OCI-M1 (cell line): ENCODE data around the gene SULT1A2.
"Not testable (repeated sequence)": the region's sequence is repeated elsewhere in the genome, so short reads cannot be mapped to it uniquely, and the experiment has no call there.

Source experiments
- DNase-seq: peaks from one replicate; lab custom pipeline; 2025; lab: John Stamatoyannopoulos, UW

SULT1A2 gene

DNA sequence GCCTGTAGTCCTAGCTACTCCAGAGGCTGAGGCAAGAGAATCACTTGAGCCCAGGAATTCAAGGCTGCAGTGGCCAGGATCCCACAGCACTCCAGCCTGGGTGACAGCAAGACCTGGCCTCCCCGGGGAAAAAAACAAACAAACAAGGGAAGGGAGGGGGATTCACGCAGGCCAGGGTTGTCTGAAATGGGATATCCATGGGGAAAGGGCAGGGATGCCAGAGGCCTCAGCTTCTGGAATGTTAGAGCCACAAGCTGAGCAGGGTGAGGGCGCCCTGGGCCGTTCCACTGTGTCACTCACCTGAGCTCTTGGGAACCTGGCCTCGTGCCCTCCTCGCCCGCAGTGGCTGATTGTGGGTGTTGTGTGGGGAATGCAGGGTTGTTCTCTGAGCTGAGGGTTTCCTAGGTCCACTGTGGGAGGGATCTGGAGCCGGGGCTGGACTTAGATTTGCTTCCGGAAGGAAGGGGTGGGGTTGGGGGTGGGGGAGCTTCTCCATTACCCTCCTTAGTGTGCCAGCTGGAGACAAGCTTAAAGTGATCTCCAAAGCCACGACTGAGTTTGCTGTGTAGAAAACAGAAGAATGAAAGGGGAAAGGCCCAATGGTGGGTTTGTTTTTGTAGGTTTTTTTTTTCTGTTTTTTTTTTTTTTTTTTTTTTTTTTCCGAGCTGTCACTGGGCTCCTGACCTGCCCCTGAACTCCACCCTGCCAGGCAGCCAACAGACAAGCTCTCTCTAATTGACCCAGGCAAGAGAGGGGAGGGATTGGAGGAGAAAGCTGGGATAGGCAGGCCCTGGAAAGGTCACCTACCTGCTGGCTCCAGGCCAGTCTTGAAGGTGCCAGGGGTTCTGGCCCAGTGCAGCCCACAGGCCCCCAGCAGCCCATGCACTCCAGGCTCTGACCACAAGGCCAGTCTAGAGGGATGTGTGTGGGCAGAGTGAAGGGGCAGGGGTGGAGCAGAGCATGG lies 13.1 kb upstream of the SULT1A2 start, which contains the start of gene SULT1A1:
TSS of gene SULT1A1 (minus strand) at position 414 of the 964 bp plus-strand sequence. CDS start 1,189 bp downstream, outside the sequence.
- DNase-seq, result no peak

DNA sequence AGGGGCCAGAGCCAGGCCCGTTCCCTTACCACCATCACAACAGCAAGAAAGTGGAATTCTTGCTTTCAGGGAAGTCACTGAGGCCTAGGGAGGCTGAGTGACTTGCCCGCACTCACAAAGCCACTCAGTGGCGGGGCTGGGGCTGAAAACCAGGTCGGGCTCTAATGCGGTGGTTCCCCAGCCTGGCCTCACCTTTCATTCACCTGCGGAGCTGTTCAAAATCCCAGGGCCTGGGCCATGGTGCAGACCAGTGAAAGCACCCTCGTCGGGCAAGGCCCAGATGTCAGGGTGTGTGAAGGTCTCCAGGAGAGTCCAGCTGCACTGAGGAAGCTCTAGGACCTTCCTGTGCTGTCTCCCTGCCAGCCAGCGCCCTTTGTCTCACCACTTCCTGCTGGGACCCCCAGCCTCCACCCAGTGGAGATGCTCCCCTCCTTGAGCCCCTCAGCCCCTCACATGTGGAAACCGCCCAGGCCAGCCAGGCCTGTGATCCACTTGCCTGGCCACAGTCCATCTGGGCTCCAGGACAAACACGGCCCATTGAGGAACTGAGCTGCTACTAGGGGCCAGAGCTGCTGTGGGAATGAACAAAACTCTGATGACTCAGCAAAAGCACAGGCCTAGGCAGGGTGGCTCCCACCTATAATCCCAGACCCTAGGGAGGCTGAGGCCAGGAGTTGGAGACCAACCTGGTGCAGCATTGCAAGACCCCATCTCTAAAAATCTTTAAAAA lies 12.2 kb upstream of the SULT1A2 start:
- DNase-seq, result not testable (repeated sequence)

DNA sequence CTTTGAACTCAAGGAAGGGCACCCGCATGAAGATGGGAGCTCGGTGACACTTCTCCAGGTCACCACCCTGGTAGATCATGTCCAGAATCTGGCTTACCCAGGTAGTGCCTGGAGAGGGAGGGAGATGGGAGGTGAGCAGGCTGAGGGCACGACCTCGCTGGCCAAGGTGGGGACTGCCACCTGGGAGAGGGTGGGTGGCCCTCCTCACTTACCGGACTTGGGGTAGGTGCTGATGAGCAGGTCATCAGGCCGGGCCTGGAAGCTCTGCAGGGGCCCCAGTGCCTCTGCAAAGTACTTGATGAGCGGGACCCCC lies 11.6 kb upstream of the SULT1A2 start:
- DNase-seq, result not testable (repeated sequence)

DNA sequence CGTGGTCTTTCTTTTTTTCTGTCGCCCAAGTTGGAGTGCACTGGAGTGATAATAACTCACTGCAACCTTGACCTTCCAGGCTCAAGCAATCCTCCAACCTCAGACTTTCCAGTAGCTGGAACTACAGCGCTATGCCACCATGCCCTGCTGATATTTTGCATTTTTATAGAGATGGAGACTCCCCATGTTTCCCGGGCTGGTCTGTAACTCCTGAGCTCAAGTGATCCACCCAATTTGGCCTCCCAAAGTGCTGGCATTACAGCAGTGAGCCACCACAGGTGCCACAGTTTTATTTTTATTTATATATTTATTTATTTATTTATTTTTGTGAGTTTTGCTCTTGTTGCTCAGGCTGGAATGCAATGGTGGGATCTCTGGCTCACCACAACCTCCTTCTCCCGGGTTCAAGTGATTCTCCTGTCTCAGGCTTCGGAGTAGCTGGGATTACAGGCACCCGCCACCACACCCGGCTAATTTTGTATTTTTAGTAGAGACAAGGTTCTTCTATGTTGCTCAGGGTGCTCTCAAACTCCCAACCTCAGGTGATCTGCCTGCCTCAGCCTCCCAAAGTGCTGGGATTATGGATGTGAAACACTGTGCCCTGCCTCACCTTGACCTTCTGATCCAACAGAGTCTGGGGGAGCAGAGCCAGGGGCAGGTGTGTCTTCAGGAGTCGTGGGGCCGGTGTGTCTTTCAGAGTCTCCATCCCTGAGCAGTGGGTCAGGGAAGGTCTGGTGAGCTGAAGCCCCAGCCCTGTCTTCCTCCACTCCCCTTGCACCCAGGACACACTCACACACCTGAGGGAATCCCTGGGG lies 11.0 kb upstream of the SULT1A2 start:
- not testable (repeated sequence) for DNase-seq

DNA sequence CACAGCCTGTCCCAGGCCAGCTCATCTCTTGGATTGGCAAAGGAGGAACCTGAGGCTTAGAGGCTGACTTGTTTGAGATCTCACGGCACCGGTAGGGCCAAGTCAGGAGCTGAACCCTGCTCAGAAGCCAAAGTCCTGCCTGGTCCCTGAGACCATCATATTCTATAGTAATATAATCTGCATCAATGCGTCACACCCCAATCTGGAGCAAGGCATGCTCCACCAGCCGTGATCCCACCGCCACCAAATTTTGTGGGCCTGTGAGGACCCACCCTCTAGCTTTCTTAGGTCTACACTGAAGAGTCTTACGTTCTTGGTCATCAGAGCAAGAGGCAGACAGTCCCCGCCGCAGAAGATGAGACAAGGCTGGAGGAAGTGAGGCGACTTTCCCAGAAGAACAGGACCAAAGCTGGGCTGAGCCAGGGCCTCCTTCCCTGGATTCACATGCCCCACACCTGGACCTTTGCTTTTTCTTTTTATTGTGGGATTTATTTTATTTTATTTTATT lies 10.3 kb upstream of the SULT1A2 start:
- DNase-seq, result no peak

DNA sequence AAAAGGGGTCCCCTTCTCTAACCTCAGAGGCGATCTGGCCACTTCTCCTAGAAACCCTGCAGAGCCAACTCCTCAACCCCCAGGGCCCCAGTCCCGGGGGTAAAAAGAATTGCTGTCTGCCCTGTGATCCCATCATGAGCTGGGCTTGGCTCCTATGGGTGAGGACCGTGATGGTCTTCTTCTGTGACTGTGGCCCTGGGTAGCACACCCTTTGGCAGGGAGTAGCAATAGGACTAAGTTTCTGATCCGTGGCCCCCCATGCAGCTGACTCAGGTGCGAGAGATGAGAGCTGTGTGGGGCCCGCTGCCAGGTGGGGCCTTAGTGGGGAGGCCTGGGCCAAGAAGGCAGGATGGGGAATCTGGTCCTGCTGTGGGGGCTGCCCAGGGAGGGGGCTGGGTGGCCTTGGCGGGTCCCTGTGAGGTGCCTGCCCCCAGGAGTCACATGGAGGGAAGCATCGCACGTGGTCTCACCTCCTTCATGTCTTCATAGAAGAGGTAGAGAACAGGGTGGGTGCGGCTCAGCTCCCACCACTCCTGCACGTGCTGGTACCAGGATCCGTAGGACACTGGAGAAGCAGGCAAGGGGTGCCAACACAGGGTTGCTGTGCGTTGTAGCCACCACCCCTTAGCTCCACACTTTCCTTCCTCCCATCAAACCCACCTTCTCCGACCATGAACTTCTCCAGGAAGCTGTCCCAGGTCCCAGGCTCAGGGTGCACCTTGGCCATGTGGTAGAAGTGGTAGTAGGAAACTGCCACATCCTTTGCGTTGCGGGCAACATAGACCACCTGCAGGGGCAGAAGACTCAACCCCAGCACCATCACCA lies 9.7 kb upstream of the SULT1A2 start:
- no peak for DNase-seq

DNA sequence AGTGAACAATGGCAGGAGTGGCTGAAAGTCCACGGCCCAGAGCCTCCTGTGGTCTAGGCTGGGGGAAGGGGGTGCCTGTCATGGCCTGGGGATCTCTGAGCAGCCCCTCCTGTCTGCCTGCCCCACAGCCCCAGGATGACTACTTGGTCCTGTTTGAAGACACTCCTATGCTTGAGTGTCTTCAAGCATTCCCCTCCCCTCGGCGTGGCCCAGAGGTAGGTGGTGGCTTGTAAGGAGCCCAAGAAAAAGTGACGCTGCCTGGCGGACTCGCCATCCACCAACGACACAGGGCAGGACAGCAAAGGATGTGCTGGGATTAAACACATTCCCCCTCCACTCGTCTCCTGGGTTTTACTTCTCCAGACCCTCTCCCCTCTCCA lies 7.3 kb upstream of the SULT1A2 start:
- no peak for DNase-seq

DNA sequence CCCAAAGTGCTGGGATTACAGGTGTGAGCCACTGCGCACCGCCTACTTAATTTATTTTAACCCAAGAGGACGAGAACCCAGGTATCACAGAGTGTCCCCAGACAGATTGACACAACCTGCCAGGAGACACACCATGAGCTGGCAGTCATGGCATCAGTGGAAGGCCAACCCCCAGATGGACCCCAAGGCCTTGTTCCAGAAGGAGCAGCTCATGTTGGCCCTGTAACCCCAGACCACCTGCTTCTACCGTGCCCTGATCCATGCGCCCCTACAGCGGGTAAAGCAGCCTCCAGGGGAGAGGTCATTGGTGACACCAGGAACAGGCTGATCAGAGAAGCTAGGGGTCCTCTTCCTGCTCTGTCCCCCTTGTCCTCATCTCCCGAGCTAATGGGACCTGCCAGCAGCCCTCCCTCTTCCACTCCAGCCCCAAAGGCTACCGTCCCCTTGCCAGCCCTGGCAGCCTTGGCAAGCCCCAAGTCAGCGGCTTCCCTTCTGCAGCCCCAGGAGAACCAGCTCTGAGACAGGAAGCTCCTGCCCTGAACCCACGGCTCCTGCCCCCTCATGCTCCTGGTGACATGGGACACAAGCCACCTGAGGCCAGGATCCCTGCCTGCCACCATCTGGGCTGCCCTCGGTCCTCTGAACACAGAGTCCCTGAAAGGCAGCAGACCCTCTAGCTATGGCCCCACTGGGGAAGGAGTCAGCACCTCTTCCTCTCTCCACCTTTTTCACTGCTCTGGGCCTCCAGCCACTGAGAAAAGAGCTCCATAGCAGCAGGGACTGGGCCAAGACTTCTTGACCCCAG lies 6.7 kb upstream of the SULT1A2 start:
- DNase-seq, result no peak

DNA sequence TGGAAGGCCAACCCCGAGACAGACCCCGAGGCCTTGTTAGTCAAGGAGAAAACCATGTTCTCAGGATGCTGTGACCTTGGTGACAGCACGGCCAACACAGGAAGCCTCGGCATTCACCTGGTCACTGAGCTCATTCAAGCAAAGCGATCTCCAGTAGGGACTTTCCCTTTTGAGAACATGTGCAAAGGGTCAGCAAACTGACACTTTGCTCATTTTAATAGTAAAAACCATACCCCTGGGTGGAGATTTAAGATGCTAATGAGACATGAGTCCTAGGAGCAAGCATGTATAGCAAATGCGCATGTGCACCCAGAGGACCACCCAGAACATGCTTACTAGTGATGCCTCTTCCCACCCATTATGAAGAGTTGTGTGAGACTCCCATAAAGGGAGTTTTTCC lies 5.7 kb upstream of the SULT1A2 start:
- no peak for DNase-seq

DNA sequence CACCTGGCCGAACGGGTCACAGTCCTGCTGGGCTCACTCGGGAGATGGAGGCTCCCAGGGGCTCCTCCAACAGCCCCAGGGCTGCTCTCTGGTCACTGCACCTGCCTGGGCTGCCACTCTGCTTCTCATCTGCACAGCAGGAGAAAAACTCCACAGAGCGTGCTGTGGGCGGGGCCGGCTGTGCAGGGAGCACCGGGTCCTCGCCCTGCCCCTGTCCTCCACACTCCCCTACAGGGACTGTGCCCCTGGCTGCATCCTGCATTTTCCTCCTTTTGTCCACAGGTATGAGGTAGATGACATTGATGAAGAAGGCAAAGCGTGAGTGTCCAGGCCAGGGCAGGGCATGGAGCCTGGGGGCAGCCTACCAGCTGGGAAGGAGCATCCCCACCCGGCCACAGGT lies 5.2 kb upstream of the SULT1A2 start:
- DNase-seq, result not testable (repeated sequence)

DNA sequence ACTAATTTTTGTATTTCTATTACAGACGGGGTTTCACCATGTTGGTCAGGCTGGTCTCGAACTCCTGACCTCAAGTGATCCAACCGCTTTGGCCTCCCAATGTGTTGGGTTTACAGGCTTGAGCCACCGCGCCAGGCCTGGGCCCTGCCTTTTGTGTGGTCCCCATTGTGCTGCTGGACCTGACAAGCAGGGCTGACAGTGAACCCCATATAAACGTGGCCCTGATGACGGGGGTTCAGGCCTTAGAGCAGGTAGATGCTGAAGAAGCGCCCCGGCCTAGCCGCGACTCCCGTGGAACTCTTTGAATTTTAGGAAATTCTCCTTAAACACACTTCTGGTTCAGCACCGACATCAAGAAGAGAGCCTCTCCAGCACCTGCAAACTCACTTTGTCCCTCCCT lies 4.7 kb upstream of the SULT1A2 start:
- DNase-seq, result not testable (repeated sequence)

DNA sequence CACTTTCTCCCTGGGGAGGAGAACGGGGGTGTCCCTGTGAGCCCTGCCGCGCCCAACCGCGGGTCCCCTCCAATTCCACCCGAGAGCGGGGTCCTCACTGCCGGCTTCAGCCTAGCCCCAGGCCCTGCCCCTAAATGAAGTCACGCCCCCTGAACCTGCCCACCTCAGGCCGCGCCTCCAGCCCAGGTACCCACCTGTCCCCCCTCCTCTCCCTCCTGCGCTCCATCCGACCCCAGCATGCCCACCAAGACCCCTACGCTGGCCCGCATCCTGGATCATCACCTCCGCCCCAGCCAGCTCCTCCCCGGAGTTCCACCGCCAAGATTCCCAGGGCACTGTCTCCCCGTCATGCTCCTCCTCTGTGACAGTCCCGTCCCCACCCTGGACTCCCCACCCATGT lies 4.1 kb upstream of the SULT1A2 start:
- not testable (repeated sequence) for DNase-seq

DNA sequence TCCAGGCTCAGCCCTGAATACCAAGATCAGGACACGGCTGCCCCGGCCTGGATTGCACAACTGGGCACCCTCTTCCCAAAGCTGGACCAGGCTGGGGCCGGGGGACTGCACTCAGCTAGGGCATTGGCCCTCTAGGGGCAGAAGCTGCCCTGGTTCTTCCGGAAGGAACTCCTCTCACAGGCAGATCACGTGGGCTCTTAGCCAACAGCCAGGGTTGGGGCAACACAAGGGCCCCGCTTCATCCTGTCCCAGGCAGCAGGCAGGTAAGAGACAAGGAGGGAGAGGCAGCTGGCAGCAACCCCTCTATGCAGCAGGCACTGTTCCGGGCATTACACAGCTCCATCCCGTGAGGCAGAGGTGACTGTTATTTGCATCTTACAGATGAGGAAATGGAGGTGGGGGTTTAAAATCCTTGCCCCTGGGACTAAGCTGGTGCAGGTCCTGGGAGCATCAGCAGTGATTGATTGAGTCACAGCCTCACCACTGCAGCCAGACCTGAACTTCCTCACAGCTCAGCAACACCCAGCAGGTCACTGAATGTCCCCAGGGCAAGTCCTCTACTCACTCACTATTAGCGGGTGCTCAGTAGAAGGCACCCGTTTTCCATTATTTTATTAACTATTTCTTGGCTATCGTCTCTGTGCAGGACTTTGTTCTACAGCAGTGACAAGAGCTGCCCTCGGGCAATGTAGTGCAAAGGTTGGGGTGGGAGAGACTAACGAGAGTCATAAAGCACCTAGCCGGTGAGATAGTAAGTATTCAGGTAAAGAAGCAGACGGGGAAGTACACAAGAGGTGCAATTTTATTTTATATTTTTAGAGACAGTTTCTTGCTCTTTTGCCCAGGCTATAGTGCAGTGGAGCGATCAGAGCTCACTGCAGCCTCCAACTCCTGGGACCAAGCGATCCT lies 2.8 kb upstream of the SULT1A2 start:
- DNase-seq, result not testable (repeated sequence)

DNA sequence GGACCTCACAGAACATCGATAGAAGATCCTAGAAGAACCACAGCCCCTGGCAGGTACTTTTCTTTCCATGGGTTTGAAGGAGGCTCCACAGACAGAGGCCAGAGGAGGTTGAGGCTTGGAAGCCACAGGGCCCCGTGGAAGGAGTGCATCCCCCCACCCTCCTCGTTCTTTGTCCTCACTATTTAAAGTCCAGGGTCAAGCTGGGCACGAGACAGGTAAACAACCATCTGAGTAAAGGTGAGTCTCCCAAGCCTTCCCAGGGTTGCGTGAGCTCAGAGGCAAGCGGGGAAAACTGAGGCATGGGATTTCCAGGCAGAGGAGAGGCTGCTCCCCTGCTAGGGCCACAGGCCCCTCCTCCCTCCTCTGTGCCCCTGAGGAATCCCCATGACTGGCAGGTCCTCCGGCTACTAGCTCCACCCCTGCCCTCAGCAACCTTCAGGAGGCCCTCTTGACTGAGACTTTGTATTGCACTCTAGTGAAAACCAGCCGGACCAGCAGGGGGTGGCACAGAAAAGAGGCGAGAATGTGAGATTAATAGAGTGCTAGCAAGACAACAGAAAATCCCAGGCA lies 927 bp upstream of the SULT1A2 start:
- no peak for DNase-seq

DNA sequence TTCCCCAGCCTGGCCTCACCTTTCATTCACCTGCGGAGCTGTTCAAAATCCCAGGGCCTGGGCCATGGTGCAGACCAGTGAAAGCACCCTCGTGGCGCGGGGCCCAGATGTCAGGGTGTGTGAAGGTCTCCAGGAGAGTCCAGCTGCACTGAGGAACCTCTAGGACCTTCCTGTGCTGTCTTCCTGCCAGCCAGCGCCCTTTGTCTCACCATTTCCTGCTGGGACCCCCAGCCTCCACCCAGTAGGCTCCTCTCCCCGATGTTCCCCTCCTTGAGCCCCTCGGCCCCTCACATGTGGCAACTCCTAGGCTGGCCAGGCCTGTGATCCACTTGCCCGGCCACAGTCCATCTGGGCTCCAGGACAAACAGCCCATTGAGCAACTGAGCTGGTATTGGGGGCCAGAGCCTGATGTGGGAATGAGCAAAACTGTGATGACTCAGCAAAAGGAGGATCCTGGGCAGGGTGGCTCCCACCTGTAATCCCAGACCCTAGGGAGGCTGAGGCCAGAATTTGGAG lies 677 bp downstream of the SULT1A2 start:
- DNase-seq, result no peak

DNA sequence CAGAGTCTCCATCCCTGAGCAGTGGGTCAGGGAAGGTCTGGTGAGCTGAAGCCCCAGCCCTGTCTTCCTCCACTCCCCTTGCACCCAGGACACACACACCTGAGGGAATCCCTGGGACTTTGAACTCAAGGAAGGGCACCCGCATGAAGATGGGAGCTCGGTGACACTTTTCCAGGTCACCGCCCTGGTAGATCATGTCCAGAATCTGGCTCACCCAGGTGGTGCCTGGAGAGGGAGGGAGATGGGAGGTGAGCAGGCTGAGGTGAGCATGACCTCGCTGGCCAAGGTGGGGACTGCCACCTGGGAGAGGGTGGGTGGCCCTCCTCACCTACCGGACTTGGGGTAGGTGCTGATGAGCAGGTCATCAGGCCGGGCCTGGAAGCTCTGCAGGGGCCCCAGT lies 1.4 kb downstream of the SULT1A2 start:
- DNase-seq, result not testable (repeated sequence)

DNA sequence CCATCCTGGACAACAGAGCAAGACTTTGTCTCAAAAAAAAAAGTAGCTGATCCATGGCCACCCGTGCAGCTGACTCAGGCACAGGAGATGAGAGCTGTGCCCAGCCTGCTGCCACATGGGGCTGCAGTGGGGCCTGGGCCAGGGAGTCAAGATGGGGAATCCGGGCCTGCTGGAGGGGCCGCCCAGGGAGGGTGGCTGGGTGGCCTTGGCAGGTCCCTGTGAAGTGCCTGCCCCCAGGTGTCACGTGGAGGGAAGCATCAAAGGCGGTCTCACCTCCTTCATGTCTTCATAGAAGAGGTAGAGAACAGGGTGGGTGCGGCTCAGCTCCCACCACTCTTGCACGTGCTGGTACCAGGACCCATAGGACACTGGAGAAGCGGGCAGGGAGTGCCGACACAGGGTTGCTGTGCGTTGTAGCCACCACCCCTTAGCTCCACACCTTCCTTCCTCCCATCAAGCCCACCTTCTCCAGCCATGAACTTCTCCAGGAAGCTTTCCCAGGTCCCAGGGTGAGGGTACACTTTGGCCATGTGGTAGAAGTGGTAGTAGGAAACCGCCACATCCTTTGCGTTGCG lies 3.8 kb downstream of the SULT1A2 start:
- no peak for DNase-seq

DNA sequence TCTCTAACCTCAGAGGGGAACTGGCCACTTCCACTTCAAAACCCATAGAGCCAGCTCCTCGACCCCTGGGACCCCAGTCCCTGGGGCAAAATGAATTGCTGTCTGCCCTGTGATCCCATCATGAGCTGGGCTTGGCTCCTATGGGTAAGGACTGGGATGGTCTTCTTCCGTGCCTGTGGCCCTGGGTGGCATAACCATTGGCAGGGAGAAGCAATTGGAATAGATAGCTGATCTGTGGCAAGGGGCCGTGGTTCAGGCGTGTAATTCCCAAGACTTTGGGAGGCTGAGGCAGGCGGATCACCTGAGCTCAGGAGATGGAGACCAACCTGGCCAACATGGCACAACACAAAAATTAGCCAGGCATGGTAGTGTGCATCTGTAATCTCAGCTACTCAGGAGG lies 4.3 kb downstream of the SULT1A2 start:
- DNase-seq, result no peak
